Activated naive CD4-positive, alpha-beta T cell treated with anti-CD3 and anti-CD28 coated beads for 36 hours (primary cell): ENCODE data around the gene ENSA. TPM values are rescaled to one million over a fixed set of nuclear protein-coding genes. Genes with fewer than 3 reads are reported as not detected.
"Not testable (repeated sequence)": the region's sequence is repeated elsewhere in the genome, so short reads cannot be mapped to it uniquely, and the experiment has no call there.

ENCODE experiments used
- CTCF ChIA-PET: fragments of 350-600 bp; sonication (Branson Sonifier 250); formaldehyde crosslinking; loops from one replicate; lab custom pipeline; 2021; ENCODE audit warnings: antibody characterized with exemption; lab: Charles Lee
- DNase-seq: peaks from one replicate; pipeline ENCODE4 v3.0.0-alpha.2; 2020
- H3K27ac Mint-ChIP-seq: one replicate; pipeline ENCODE4 v1.8.0; 2021; ENCODE audit warnings: mild to moderate bottlenecking, mixed read lengths
- H3K27me3 Mint-ChIP-seq: one replicate; pipeline ENCODE4 v1.8.0; 2021; ENCODE audit warnings: low read depth, mixed read lengths
- H3K36me3 Mint-ChIP-seq: one replicate; pipeline ENCODE4 v1.8.0; 2021; ENCODE audit warnings: low read depth, mixed read lengths
- H3K4me1 Mint-ChIP-seq: one replicate; pipeline ENCODE4 v1.8.0; 2021; ENCODE audit warnings: low read depth, mixed read lengths
- H3K4me3 Mint-ChIP-seq: one replicate; pipeline ENCODE4 v1.8.0; 2021; ENCODE audit warnings: mild to moderate bottlenecking, moderate library complexity, mixed read lengths
- H3K9me3 Mint-ChIP-seq: one replicate; pipeline ENCODE4 v1.8.0; 2021; ENCODE audit warnings: mixed read lengths
- intact Hi-C: fragments of 100-400 bp; cut with micrococcal nuclease; formaldehyde crosslinking; loops from one replicate; pipeline ENCODE4 v1.15.1; 2023
- total RNA-seq, 2 experiments: library from RNA; stranded (reverse); gene quantifications; one replicate each; pipeline ENCODE4 v1.2.3, GENCODE V29; 2021

The ENSA gene
- total RNA-seq, 2 experiments from 2014 or later: 187 to 193 TPM

DNA sequence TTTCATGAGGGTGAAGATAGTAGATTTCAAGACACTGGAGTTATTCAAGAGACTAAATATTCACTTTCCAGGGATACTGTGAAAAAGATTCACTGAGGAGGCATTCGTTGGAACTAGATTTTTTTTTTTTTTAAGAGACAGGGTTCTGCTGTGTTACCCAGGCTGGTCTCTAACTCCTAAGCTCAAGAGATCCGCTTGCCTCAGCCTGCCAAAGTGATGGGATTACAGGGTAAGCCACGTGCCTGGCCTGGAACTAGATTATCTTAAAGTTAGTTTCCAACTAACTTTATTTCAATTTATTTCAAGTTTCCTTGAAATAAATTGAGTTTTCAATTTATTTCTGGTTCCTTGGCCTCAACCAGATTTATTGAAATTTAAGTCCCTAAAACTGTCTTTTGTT lies 25.7 kb downstream of the ENSA start:
- Mint-ChIP-seq H3K27ac (peak overlapping the region; percentile 95), H3K9me3 (no peaks in the 10 kb centered on the region), H3K36me3 (peaks cover 7% of the 10 kb centered on the region), H3K27me3 (no peaks in the 10 kb centered on the region), H3K4me1 (peaks cover 25% of the 10 kb centered on the region), H3K4me3 (no peak overlapping the region)
- intact Hi-C loops: loop anchor here (1.0 kb wide), 2 partner anchors 10 to 24 kb away; partner anchors contain the start of gene MCL1
- CTCF ChIA-PET: interaction anchor here (0.8 to 4.2 kb wide), 3 partner anchors 10 to 43 kb away, joined by 3 to 23 read pairs (median 3); no protein-coding TSS in a partner anchor
- no peak for DNase-seq

DNA sequence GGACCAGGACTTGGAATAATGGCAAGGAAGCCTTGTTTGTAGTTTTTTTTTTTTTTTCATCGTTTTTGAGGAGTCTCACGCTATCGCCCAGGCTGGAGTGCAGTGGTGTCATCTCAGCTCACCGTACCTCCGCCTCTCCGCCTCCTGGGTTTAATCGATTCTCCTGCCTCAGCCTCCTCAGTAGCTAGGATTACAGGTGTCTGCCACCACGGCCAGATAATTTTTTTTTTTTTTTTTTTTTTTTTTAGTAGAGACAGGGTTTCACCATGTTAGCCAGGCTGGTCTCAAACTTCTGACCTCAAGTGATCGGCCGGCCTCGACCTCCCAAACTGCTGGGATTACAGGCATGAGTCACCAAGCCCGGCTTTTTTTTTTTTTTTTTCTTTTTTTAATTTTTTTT lies 27.0 kb downstream of the ENSA start:
- H3K27ac Mint-ChIP-seq, H3K36me3 Mint-ChIP-seq, CTCF ChIA-PET, H3K9me3 Mint-ChIP-seq, H3K27me3 Mint-ChIP-seq, H3K4me3 Mint-ChIP-seq, intact Hi-C loops, DNase-seq: not testable (repeated sequence)
- peaks cover 25% of the 10 kb centered on the region for H3K4me1 Mint-ChIP-seq

- intact Hi-C loops: no loop called here
- Mint-ChIP-seq H3K27me3 (no peaks in the 10 kb centered on the region), H3K9me3 (no peaks in the 10 kb centered on the region), H3K4me3 (no peak overlapping the region), H3K4me1 (peaks cover 25% of the 10 kb centered on the region), H3K27ac (no peak overlapping the region), H3K36me3 (peaks cover 6% of the 10 kb centered on the region)
- DNase-seq: no peak
- CTCF ChIA-PET: no interaction called here
Measured at GRCh38 chr1:150601540-150601939, 27.9 kb downstream of the ENSA start.

GRCh38 chr1:150598346-150598745 lies 31.1 kb downstream of the ENSA start:
- H3K4me3 Mint-ChIP-seq, DNase-seq, H3K9me3 Mint-ChIP-seq, H3K4me1 Mint-ChIP-seq, intact Hi-C loops, H3K27ac Mint-ChIP-seq, H3K36me3 Mint-ChIP-seq, H3K27me3 Mint-ChIP-seq: not testable (repeated sequence)
- CTCF ChIA-PET: interaction anchor here (1.2 kb wide), 1 partner anchor 38 kb away, joined by 3 read pairs; no protein-coding TSS in a partner anchor

GRCh38 chr1:150596976-150597375 lies 32.4 kb downstream of the ENSA start:
- CTCF ChIA-PET: no interaction called here
- H3K36me3 Mint-ChIP-seq: peaks cover 9% of the 10 kb centered on the region
- H3K27me3 Mint-ChIP-seq: no peaks in the 10 kb centered on the region
- peaks cover 5% of the 10 kb centered on the region for H3K4me1 Mint-ChIP-seq
- H3K27ac Mint-ChIP-seq: no peak overlapping the region
- no peak overlapping the region for H3K4me3 Mint-ChIP-seq
- intact Hi-C loops: no loop called here
- no peak for DNase-seq
- no peaks in the 10 kb centered on the region for H3K9me3 Mint-ChIP-seq

DNA sequence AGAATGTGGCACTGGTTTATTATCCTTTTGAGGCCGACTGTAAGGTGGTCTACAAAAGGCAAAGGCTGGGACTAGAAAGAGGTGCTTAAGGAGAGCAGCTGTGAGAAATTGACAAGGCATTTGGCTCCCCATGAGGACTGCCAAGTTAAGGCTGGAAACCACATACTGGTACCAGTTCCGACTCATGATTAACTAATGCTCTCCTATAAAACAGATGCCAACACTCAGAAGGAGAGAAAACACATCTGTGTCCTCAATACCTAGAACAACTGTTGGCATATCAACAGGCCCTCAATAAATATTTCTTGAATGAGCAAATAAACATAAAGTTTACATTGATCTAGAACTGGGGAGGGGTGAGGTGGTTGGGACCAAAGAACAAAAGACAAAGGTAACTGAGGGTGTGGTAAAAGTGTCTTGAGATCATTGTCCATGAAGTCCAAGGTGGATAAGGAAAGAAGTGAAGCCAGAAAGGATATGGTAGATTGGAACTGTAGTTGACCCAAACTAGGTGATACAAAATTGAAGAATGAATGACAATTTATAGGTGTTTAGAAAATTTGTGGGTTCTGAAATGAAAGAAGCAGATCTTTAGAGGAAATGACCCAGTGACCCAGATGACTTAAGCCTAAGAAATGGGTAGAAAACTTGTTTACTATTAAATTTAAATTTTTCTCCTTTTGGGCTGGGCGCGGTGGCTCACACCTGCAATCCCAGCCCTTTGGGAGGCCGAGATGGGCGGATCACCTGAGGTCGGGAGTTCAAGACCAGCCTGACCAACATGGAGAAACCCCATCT lies 33.1 kb downstream of the ENSA start:
- Mint-ChIP-seq H3K9me3 (no peaks in the 10 kb centered on the region), H3K27ac (no peak overlapping the region), H3K36me3 (peaks cover 9% of the 10 kb centered on the region), H3K4me3 (no peak overlapping the region), H3K4me1 (peaks cover 5% of the 10 kb centered on the region), H3K27me3 (no peaks in the 10 kb centered on the region)
- DNase-seq: no peak
- intact Hi-C loops: no loop called here
- CTCF ChIA-PET: no interaction called here

DNA sequence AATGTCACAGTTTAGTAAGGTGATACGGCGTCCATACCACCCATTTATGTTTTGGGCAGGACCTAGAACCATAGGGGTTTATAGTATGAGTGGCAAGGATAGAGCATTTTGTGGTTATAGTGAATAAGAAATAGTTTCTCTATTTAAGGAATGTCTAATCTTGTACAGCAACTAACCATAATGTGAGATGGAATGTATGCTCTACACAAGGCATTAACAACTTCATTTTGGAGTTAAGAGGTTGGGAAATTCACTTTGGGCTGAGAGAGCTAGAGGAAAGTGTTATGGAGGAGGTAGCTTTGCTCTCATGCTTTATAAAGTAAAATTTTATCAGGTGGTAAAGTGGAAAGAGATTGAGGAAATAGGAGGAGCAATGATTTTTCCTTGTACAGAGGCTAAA lies 47.0 kb downstream of the ENSA start:
- Mint-ChIP-seq H3K4me1 (peaks cover 14% of the 10 kb centered on the region), H3K27me3 (no peaks in the 10 kb centered on the region), H3K36me3 (peaks cover 21% of the 10 kb centered on the region), H3K27ac (no peak overlapping the region), H3K4me3 (no peak overlapping the region), H3K9me3 (no peaks in the 10 kb centered on the region)
- intact Hi-C loops: no loop called here
- DNase-seq: no peak
- CTCF ChIA-PET: interaction anchor here (0.7 to 1.0 kb wide), 2 partner anchors 22 to 50 kb away, joined by 3 read pairs; no protein-coding TSS in a partner anchor

GRCh38 chr1:150581962-150582361 lies 47.5 kb downstream of the ENSA start:
- H3K27me3 Mint-ChIP-seq, H3K4me3 Mint-ChIP-seq, H3K9me3 Mint-ChIP-seq, H3K27ac Mint-ChIP-seq, DNase-seq, intact Hi-C loops: not testable (repeated sequence)
- Mint-ChIP-seq H3K4me1 (peaks cover 14% of the 10 kb centered on the region), H3K36me3 (peaks cover 25% of the 10 kb centered on the region)
- CTCF ChIA-PET: interaction anchor here (0.7 to 1.0 kb wide), 2 partner anchors 21 to 50 kb away, joined by 3 read pairs; no protein-coding TSS in a partner anchor

- H3K27ac Mint-ChIP-seq, DNase-seq, intact Hi-C loops, H3K27me3 Mint-ChIP-seq, H3K4me3 Mint-ChIP-seq, H3K9me3 Mint-ChIP-seq: not testable (repeated sequence)
- Mint-ChIP-seq H3K4me1 (peaks cover 14% of the 10 kb centered on the region), H3K36me3 (peaks cover 30% of the 10 kb centered on the region)
- CTCF ChIA-PET: interaction anchor here (0.6 kb wide), 1 partner anchor 49 kb away, joined by 3 read pairs; no protein-coding TSS in a partner anchor
Measured at GRCh38 chr1:150581437-150581836, 48.0 kb downstream of the ENSA start.

GRCh38 chr1:150580966-150581365 lies 48.4 kb downstream of the ENSA start:
- peaks cover 34% of the 10 kb centered on the region for H3K36me3 Mint-ChIP-seq
- H3K9me3 Mint-ChIP-seq, DNase-seq, intact Hi-C loops, H3K27me3 Mint-ChIP-seq: not testable (repeated sequence)
- peak overlapping the region; percentile 90 for H3K4me3 Mint-ChIP-seq
- H3K27ac Mint-ChIP-seq: peak overlapping the region; percentile 96
- CTCF ChIA-PET: interaction anchor here (0.6 to 2.1 kb wide), 3 partner anchors 21 to 48 kb away, joined by 3 to 25 read pairs (median 3); no protein-coding TSS in a partner anchor
- peaks cover 14% of the 10 kb centered on the region for H3K4me1 Mint-ChIP-seq

GRCh38 chr1:150579945-150580642 lies 49.3 kb downstream of the ENSA start:
- no peak for DNase-seq
- Mint-ChIP-seq H3K4me3 (peak overlapping the region; percentile 90), H3K27me3 (no peaks in the 10 kb centered on the region), H3K9me3 (no peaks in the 10 kb centered on the region), H3K4me1 (peaks cover 14% of the 10 kb centered on the region), H3K27ac (peak overlapping the region; percentile 96), H3K36me3 (peaks cover 43% of the 10 kb centered on the region)
- intact Hi-C loops: loop anchor here (1.0 kb wide), 6 partner anchors 13 to 296 kb away; partner anchors contain the start of genes ARNT and ENSA
- CTCF ChIA-PET: interaction anchor here (0.7 to 2.5 kb wide), 9 partner anchors 10 to 184 kb away, joined by 3 to 25 read pairs (median 4); no protein-coding TSS in a partner anchor
